ENCODE results near the gene NEUROG1.
A peak's percentile ranks its signal among the peaks of the same experiment; 100 is the strongest.

NEUROG1 gene

DNA sequence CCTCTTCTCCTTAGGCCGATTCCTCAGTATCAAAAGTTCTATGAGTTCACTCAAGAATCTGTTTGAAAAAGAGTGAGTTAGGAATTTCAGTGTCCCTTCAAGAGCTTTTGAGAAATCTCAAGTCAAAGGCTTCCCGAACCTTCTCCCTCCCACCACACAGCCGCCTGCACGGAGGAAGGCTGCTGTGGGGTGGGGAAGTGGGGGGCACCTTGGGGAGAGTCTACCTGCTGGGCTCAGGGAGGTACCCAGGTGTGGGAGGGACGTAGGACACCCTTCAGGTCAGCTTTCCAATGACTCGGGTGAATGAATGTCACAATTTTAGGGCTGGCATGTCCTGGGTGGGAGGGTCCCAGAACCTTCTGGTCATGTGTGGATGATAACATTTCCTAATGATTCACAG, 25.5 kb upstream of the NEUROG1 start:
- no peak for DNase-seq

DNA sequence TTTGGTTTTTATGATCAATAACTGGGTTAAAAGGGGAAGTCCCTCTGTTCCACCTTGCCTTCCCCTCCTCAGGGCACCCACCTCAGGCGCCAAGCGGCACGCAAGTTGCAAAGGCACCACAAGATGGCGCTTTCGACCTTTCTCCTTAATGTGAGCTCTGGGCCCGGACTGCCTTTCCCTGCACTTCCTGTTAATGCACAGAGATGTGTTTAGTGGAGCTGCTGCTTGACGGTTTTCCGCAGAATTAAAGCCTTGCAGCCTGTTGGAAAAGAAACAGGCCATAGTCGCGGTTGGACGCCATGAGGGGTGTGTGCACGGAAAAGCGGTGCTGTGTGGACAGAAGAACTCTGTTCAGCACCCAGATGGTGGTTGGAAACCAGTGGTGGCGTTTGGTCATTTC, 25.1 kb upstream of the NEUROG1 start:
- peak; percentile 61 for DNase-seq

DNA sequence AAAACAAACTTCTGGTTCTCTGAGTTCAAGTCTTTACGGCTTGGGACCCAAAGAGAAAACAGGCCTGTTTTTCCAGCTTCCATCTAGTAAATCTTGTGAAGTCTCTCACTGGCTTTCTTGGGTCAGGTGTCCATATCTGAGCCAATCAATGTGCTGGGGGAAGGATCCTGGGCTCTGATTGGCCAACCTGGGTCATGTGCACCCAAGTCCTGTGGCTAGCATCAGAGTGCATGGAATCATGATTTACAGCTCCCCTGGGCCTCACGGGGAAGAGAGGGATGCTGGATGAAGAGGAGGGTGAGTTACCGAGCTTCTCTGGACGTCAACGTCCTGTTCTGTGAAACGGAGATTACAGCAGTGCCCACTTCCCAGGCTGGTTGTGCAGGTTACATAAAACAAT, 23.6 kb upstream of the NEUROG1 start:
- no peak for DNase-seq

- DNase-seq, result no peak
Observed at GRCh38 chr5:135557076-135557838, 21.5 kb upstream of the NEUROG1 start.

- DNase-seq, result no peak
Observed at GRCh38 chr5:135556620-135557019, 20.9 kb upstream of the NEUROG1 start.

GRCh38 chr5:135555530-135555929, 19.8 kb upstream of the NEUROG1 start:
- DNase-seq, result no peak

DNA sequence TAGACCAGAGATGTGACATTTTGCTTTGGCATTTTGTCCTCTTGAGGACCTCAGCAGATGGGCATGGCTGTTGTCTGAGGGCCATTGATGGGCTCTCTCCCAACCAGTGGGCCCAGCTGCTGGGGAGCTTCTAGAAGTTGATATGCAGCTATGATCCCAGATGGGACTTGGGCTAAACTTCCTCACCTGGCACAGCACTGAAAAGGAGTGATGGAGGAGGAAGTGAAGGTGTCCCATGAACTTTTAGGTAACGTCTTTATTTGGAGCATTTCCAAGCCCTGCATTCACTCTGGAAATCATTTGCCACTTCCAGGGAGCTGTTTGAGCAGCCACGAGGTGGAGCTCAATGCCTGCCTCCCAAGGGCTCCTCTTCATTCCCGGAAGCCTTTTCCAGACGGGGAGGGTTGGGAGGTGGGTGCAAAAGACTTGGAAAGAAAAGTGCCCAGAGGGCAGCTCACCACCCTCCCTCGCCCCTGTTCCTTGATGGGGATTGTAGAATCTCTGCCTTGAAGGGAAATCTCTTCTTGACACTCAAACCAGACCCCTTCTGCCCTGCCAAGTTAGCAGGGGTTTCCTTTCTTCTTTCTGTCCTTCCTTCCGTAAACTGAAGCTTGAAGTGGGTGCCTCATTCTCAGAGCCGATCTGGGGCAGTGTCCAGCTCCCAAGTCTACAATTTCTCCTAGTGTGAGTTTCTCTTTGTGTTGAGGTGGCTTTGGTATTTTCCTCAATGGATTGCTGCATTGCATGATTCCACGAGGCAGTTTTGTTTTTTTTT, 18.1 kb upstream of the NEUROG1 start:
- DNase-seq, result peak; percentile 13

DNA sequence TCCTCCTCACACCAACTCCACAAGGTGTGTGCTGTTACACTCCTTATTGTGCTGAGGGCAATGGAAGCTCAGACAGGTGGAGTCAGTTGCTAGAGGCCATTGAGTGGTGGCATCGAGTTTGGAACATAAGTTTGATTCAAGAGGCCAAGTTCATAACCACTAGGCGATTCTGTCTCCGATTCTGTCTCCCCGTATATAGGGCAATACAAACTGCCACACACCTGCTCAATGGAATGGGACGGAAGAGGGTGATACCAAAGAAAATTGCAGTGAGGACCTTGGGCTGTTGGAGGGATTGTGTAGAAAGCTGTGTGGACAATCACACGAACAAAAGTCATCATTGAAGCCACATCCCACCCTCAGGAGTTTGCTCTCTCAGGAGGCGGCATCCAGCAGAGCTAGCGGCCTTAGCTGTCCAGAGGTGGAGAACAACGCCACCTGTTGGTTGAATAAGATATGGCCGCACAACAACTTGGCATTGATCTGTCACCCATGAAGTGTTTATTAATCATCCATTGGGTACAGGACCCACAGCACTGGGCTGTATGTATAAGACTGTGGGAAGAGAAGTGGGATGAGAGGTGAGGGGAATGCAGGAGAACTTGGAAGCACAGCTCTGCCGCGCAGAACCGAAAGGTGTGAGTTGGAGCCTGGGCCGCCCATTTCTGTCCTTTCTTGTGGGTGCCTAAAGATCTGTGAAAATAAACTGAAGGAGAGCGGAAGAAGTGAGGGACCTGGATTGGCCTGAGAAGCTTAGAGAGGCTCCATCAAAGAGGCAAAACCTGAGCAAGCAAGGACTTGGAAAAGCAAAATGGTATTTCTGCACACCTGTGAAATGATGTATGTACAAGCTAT, 16.1 kb upstream of the NEUROG1 start:
- DNase-seq, result peak; percentile 59

DNA sequence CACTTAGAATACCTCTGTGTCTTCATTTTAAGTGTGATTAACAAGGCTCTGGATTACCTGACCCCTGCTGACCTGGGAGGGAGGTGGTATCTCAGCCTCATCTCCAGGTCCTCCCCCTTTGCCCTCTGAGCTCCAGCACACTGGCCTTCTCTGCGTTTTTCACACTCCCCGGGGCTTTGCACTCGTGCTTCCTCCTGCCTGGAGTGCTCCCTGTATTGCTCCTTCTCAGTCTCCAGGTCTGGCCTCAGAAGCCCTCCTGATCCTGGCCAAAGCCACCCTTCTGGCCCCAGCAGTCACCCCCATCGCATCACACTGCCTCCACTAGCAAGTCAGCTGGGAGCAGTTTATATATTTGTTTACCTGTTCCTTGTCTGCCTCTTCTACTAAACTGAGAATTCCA, 13.6 kb upstream of the NEUROG1 start:
- DNase-seq, result no peak

- no peak for DNase-seq
Observed at GRCh38 chr5:135547590-135548254, 12.0 kb upstream of the NEUROG1 start.

DNA sequence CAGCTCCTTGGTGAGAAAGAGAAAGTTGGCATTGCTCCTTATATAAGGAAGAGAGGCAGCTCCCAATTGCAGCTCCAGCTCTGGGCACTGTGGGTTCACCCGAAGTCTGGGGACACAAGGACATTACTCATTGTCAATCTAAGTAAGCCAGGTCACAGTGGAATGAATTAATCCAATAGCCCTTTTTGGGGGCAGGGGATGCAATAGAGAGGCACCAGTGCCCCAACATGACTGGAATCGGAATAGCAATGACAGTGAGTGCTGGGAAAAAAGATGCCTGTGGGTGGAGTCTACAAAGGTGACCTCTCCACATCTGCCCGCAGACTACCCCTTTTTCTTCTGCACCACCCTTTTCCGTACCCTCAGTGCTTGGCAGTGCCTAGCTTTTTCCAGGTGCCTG, 11.1 kb upstream of the NEUROG1 start:
- no peak for DNase-seq

DNA sequence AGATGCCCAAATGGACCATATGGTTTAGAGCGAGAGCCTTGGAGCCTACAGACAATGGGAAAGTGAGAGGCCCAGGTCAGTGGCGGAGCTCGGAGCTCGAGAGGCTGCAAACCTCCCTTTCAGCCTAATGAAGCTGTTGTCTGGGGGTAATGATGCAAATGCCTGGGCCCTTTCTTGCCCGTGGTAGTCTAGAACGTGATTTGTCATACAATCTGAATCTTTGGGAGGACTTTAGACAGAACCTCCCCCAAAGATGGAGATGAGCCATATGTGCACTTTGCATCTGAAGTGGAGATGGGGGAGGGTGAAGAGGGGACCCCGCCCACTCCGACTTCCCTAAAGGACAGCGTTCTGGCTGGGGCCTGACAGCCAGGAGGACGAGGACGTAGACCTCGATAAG, 10.3 kb upstream of the NEUROG1 start:
- no peak for DNase-seq

- no peak for DNase-seq
Observed at GRCh38 chr5:135545099-135545498, 9.3 kb upstream of the NEUROG1 start.

- no peak for DNase-seq
Observed at GRCh38 chr5:135543485-135544304, 7.9 kb upstream of the NEUROG1 start.

DNA sequence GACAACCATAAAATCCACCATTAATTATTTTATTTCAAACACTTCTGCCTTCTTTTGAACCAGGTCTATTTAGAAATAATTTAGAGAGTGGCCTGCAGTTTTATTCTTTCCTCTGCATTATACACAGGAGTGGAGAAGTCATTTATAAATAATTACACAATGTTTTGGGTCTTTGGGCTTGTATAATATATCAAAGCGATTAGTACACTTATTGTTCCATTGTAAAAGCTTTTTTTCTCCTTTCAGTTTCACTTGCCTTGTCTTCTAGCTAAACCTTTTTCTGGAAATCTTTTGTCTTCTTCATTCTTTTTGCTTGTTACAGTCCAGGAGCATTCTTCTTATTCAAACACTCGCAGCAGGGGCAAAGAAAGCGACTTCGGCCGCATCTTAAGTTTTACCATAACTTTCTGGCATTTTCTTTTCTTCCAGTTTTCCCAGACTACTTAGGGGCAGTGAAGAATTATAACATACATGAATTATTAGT, 7.3 kb upstream of the NEUROG1 start:
- no peak for DNase-seq

- DNase-seq, result no peak
Observed at GRCh38 chr5:135541807-135542502, 6.2 kb upstream of the NEUROG1 start.

GRCh38 chr5:135539430-135540005, 3.8 kb upstream of the NEUROG1 start:
- no peak for DNase-seq

- no peak for DNase-seq
Observed at GRCh38 chr5:135538261-135538660, 2.5 kb upstream of the NEUROG1 start.

- no peak for DNase-seq
Observed at GRCh38 chr5:135537745-135538144, 2.0 kb upstream of the NEUROG1 start.

DNA sequence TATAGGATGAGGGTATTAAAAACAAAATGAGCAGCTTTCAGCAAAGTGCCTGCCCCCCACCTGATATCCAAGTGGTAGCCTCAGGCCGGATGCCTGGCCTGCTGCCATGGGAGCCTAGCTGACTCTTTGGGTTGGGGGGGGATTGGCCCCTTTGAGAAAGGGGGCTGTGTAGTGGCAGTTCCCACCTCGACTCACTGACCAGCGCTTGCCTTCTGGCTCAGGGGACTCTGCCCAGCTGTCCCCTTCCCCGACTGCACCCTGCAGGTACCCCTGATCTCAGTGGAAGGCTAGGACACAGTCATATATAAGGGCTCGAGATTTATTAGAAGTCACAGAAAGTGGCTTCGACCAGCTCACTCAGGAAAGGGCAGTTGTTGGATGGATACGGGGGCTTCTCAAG, 1.5 kb upstream of the NEUROG1 start:
- DNase-seq, result no peak

GRCh38 chr5:135535420-135535819, 344 bp downstream of the NEUROG1 start:
- DNase-seq, result no peak
